HG03342 (cell line): ENCODE results near the gene TUBGCP2.
"Not testable (repeated sequence)": the region's sequence is repeated elsewhere in the genome, so short reads cannot be mapped to it uniquely, and the experiment has no call there.

ENCODE experiments used
- ATAC-seq: cut with Tn5 transposase; IDR thresholded peaks from one replicate; pipeline ENCODE4 v1.9.1; 2021; ENCODE audit warnings: mild to moderate bottlenecking, moderate library complexity; ENCODE audit not compliant: unreplicated experiment

Gene TUBGCP2

DNA sequence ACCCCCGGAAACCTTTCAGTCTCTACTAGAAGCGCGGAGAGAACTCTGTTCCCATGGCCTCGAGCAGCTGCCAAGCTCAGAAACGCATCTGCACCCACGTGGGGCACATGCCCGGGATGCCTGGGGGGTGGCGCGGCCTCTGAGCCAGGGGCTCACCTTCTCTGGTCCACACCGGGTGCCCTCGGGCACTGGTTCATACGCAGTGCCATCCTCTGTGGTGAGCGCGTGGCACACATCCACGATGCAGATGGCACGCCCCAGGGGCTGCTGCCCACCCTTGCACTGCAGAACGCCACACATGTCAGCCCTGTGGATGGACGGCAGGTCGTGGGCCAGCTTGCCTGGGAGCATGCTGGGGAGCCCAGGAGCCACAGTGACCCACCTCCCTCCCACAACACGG, 38.5 kb downstream of the TUBGCP2 start:
- ATAC-seq = no peak

DNA sequence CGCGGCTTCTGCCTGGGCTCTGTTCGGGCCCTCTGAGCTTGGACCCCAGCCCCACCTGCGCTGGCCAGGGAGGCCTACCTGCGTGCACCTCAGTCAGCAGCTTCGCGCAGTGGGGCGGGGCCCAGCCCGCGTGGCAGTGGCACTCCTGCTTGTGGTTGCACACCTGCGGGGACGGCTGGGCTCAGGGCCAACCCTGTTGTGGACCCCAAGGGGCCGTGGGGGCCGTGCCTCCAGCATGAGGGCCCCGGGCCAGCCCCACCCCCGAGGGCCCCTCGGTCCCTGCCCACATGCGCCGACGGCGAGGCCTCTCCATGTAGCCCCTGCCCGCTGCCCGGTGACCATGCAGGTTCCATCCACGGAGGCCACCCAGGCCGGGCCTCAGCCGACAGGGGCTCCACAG, 39.3 kb downstream of the TUBGCP2 start:
- no peak for ATAC-seq

DNA sequence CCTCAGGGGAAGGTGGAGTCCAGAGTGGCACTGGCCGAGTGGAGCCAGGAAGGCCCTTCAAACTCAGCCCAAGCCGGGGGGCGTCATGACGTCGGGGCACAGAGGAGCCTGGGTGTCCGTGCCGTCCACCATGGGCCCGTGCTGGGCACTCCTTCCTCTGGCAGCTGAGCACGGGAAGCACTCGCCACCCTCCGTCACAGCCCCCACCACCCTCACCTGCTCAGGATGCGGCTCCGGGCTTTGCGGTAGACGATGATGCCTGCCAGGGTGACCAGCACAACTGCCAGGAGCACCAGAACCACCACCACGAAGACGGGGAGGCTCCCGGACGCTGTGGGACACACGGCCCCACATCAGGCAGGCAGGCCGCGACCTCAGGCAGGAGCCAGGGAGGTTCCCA, 40.1 kb downstream of the TUBGCP2 start:
- no peak for ATAC-seq

DNA sequence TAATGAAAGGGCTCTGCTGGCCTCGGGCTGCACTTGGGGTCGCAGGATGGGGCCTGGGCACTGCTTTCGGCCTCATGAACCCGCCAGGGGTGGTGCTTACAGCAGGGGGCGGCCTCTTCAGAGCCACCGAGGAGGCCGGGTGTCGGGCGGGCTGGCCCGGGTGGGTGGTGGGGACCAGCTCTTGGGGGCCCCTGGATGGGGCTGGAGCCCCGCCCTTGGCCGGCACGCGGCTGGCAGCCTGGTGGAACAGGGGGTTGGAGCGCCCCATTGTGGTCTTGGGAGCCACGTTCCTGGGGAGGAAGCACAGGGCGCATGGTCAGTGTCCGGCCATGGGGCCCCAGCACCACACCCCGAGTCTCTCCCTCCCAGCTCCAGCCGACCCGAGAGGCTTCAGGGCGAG, 40.8 kb downstream of the TUBGCP2 start:
- no peak for ATAC-seq

DNA sequence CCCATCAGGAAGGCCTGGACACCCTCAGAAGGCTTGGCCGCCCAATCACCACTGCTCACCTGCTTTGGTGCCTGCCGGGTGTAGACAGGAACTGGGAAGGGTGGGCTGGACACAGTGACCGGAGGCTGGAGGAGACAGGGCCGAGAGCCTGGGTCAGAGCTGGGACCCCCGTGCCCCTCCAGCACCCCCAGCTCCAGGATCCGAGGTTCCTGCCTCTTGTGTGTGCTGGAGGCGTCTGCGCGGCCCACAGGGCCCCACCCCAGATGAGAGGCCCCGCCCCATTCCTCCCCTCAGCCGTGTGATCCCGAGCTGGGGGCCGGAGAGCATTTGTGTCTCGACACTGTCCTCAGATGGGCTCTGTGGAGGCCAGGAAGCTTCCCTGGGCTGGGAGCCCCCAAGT, 41.4 kb downstream of the TUBGCP2 start:
- ATAC-seq = no peak

DNA sequence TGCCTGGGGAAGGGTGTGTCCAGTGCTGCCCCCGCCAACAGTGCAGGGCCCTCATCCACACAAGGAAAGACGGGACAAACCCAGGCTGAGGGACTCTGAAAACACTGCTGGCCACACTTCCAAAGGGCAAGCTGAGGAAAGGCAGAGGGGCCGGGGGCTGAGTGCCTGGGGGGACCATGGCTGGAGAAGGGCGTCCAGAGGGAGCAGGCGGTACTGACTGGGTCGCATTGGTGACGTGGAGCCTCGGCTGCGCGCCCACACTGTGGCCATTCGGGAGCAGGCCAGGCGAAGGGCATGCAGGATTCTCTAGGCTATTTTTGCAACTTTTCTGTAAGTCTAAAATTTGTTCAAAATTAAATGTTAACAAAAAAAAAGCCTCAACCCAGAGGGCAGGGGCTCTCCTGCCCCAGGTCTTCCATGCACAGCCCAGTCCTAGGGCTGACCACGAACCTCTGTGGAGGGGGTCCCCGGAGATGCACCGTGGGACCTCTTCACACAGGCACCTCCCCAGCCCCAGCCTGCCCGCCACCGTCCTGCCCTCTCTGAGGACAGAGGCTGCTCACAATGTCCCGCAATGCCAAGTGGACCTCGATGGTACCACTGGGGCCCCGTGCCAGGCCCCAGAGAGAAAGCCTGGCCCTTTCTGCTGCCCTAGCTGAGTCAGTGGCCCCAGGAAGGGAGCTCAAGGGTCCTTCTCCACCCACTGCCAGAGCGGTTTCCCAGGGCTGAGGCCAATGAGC, 42.4 kb downstream of the TUBGCP2 start:
- ATAC-seq = no peak

DNA sequence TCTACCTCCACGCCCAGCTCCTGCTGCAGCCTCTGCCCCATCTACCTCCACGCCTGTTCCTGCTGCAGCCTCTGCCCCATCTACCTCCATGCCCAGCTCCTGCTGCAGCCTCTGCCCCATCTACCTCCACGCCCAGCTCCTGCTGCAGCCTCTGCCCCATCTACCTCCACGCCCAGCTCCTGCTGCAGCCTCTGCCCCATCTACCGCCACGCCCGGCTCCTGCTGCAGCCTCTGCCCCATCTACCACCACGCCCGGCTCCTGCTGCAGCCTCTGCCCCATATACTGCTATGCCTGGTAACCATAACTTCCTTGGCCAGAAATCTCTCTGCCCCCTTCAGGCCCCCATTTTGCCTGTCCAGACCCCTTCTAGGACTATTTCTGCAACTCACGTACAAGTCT, 43.6 kb downstream of the TUBGCP2 start:
- ATAC-seq = not testable (repeated sequence)

DNA sequence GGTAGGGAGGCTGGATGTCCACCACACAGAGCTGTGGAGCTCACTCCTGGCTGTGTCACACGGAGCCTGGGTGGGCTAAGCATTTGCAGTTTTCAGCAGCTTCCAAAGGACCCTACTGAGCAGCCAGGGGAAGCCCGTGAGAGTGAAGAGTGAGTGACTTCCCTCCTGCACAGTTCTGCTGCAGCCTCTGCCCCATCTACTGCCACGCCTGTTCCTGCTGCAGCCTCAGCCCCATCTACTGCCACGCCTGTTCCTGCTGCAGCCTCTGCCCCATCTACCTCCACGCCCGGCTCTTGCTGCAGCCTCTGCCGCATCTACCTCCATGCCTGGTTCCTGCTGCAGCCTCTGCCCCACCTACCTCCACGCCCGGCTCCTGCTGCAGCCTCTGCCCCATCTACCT, 44.2 kb downstream of the TUBGCP2 start:
- no peak for ATAC-seq

DNA sequence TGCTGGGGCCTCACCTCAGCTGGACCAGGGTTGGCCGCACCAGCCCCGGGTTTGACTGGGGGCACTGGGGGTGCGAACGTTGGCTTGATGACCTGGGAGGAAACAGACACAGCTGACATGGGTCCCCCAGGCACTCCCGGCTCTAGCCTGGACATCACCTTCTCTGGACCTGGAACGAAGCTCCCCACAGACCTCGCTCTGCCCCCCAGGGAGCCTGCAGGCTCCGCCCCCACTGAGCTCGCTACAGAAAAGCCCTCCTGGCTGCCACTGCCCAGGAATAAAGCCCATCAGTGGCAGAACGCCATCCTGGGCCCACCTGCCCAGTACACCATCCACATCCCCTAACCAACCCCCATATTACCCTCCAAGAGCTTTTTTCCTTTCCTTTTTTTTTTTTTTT, 45.0 kb downstream of the TUBGCP2 start:
- ATAC-seq = no peak

DNA sequence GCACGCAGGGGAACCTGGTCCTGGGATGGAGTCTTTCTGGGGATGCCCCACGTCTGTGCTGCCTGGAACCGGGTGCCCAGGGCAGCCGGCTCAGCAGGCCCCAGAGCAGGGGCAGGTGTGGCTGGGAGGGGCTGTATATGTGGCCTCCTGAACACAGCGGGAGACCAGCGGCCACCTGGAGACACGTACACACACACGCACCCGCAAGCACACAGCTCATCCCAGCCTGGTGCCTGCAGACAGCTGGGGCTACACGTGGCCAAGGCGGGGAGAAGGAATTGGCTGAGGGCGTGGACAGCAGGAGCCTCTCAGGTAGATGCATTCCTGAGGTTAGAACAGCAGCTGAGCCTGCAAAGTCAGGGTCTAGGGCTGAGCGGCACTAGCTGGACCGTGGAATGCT, 46.0 kb downstream of the TUBGCP2 start:
- no peak for ATAC-seq

DNA sequence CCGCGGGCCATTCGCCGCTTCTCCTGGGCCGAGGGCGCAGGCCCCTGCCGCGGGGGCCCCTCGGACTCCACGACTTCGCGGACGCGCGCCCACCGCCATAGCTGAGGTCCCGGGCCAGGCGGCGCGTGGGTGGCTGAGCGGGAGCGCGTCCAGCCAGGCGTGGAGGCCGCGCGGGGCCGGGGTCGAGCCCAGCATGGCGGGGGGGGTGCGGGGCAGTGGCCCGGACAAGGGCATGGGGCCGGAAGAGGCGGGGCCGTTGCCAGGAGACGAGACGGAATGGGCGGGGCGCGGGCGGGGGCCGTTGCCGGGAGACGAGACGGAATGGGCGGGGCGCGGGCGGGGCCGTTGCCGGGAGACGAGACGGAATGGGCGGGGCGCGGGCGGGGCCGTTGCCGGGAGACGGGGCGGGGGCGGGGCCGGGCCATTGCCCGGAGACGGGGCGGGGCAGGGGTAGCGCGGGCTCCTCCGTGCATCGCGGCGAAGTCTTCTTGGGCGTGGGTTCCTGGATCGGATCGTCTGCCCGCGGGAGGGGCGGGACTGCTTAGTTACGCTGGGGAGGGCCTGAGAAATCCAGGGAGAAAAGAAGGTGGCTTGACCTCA, 46.8 kb downstream of the TUBGCP2 start:
- peak; percentile 57 for ATAC-seq

DNA sequence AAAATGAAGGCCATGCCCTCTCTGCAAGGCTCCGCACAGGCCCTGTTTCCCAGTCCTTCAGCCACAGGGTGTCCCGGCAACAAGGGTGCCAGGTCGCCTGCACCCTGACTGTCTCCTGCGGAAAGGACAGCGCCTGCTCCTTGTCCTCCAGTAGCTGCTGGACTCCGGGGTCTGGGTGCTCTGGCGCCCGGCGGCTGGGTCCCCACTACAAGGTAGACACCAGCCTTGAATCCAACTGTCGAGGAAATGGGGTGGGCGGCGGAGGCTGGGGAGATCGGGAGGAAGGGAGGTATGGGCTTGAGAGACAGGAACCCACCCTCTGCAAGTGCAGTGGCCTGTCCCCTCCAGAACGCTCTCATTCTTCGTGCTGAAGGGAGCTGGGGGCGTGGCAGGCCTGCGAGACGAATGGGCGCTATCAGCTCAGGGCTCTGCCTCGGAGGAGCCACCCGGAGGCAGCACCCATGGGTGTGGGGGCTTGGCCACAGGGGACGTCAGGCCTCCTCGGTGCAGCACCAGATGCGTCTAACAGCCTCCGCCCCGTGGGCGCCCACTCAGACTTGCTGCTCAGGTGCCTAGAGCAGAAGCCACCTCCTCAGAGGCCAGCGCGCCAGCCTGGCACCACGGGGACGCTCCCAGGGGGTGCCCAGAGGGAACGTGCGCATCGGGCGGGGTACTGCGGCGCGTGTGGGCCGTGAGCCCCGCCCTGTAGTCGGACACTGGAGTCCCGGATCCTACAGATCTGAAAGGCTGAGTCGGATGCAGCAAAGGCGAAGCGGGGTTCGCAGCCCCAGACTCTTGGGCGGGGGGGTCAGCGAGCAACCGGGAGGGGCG, 47.6 kb downstream of the TUBGCP2 start:
- ATAC-seq = peak; percentile 48

DNA sequence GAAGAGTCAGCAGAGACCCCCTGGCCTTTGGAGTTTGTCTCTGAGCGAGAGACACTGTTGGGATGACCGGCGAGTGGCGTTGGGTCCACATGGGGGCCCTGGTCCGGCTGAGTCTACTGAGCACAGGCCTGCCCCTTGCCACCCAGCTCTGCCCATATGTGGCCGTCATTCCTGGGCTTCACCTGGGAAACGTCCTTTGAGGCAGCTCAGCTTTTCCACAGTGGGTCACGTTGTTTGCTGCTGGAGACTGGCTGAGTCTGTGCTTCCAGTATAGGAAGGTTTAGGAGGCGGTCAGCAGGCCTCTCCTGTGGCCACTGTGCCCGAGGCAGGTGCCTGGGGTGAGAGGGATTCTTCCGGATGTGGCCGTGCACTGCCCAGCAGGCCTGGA, 49.1 kb downstream of the TUBGCP2 start:
- no peak for ATAC-seq

DNA sequence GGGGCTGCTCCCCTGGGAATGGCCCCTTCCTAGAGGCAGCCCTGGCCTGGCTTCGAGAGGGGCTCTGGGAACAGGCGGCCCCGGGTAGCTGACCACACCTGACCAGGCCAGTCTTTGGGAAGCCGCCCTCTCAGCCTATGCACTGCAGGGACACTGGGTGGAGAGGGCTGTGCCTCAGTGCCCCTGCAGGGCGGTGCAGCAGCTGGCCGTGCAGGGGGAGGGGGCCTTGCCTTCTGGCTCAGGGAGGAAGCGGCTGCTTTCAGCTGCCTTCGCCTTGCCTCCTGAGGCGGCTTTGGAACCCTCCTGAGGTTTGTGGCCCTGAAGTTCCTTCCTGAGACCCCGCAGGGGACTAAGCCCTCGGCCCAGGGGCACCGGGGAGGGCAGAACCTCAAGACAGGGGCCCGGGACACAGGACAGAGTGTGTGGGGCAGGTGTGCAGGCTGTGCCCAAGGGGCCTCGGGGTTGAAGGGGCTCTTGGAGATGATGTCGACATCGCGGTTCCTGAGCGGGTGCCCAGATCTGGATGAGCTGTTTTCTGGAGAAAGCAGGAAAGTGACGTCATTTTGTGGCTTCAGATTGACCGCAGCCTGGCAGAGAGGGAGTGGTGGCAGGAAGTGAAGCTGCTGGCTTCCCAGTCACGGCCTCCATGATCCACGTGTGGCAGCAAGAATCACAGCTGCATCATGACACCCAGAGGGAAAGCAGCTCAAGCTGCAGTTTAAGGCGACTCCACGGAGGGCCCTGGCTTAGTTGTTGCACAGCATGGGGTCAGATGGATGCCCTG, 49.7 kb downstream of the TUBGCP2 start:
- ATAC-seq = no peak

DNA sequence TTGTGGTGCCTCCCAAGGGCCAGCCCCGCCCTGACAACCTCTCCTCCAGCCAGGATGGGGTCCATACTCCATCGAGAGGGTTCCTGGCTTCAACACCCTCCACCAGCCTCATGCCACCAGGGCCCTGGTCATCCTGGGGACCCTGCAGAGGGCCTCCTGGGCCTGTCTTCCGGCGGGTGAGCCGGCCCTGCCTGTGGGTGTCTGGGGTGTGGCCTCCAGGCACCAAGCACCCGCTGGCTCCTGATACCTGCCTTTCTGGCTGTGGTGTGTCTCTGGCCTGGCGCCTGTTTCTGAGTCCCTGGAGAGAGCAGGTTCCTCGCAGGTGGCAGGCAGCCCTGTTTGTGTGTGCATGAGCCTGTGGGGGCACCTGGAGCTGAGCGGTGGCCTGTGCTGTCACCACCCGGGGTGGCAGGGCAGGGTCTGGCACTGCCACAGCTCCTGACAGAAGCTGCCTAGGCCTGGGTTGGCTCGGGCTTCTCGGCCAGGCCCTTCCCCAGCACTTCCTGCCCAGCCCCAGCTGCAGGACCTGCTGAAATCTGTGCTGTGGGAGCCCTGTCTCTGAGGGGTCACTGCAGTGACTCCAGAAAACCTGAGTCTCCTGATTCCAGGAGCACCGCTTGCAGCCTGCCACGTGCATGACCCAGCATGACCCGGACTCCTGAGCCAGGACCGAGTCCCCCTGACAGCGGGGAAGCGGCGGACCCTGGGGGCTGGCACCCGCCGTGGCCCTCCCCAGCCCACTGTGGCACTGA, 50.4 kb downstream of the TUBGCP2 start:
- no peak for ATAC-seq

DNA sequence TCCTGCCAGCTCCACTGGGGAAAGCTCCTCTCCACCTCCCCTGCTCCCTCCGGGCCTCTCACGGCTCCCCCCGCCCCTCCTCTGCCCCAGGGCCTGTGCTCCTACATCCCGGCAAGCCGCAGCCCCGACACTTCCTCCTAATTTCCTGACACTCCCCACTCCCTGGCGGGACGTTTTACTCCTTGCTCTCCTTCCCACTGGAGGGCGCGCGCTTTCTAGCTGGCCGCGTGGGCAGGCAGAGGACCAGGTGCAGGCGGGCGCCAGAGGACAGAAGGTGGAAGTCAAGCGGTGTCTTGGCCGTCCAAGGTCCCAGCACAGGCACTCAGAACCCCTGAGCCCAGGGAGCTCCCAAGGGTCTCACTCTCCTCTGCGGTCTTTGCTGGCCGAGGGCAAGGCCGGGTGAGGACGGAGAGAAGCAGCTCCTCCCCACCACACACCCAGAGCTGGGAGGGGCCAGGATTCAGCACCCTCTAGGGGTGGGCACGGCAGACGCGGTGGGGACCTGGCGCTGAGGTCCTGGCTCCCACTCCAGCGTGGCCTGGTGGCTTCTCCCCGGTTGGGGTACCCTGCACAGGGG, 51.1 kb downstream of the TUBGCP2 start:
- no peak for ATAC-seq

DNA sequence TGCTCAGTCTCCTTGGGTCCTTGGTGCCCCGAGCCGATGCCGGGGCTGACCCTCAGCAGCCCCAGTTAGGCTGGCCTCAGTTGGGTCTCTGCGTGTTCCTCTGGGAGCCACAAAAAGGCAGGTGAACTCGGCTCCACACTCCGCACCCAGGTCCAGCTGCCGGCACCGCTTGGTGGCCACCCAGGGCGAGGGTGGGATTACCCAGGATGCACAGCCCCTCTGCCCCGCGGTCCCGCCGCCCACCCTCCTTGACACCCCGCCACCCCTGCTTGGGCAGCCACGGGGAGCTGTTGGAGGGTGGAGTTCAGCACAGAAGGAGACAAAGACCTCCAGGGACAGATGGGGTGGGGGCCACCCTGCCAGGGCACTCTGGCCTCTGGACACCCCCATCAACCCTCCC, 53.3 kb downstream of the TUBGCP2 start:
- no peak for ATAC-seq

DNA sequence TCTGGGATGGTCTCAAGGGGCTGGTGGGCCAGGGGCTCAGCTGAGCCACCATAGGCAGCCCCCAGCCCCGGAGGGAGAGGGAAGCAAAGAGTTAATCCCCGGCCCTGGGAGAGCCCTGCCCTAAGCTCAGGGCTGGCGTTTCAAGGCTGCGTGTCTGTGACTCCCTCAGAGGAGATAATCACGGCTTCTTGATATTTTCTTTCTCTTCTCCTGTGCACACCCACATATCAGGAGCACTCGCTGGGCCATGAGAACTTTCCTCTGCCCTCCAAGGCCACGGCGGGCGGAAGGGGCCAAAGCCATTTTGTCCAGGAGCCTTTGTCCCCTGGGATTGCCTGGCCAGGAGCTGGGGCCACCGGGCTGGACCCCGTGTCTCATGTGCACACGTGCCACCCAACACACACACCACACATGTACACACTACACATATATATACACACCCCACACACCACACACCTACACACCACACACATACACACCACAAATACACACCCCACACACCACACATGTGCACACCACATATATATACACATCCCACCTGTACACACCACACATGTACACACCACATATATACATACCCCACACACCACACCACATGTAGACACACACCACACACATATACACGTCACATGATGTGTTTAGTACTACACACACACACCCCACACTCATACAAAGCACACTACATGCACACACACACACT, 54.1 kb downstream of the TUBGCP2 start:
- ATAC-seq = no peak

DNA sequence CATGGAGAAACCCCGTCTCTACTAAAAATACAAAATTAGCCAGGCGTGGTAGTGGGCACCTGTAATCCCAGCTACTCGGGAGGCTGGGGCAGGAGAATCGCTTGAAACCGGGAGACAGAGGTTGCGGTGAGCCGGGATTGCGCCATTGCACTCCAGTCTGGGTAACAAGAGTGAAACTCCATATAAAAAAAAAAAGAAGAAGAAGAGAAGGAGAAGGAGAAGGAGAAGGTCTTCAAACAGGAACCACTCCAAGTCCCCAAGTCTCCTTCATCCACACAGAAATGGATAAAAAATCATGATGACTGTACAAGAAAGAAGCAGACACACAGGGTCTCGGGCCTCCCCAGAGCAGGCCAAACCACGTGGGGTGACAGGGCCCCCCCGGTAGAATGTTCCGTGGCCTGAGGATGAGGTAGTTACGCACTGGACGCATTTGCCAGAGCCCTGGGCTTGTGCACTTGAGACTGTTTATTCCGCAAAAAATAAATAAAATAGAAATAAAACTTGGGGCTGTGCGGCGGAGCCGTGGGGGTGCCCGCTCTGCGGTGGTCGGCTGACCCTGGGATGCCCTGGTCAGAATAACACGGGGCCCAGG, 55.2 kb downstream of the TUBGCP2 start:
- no peak for ATAC-seq
